Endothelial cell of umbilical vein (primary cell): ENCODE measurements around the gene CYTIP. TPM values are rescaled to one million over a fixed set of nuclear protein-coding genes. Genes with fewer than 3 reads are reported as not detected.

Experiments used
- Bru-seq: library from RNA; stranded (reverse); fragments of 400-500 nt; gene quantifications from one replicate; lab custom pipeline; 2021; lab: Mats Ljungman, UMichigan
- BruChase-seq, 2 experiments: library from RNA; stranded (reverse); fragments of 400-500 nt; gene quantifications; one replicate each; lab custom pipeline; 2021; lab: Mats Ljungman, UMichigan
- BruUV-seq: library from RNA; stranded (reverse); fragments of 400-500 nt; replicated peaks from 2 replicates; lab custom pipeline; 2021; lab: Mats Ljungman, UMichigan
- CTCF ChIA-PET: fragments of 300-600, 350-600 bp; sonication (Branson Sonifier 250); formaldehyde crosslinking; loops from one replicate; lab custom pipeline; 2021; ENCODE audit warnings: antibody characterized with exemption, inconsistent platforms; lab: Charles Lee
- POLR2A ChIA-PET: fragments of 300-600, 350-600 bp; sonication (Branson Sonifier 250); formaldehyde crosslinking; loops from one replicate; lab custom pipeline; 2021; ENCODE audit warnings: antibody characterized with exemption, inconsistent platforms; lab: Charles Lee
- DNase-seq: peaks from one replicate; pipeline ENCODE4 v3.0.0-alpha.2; 2011; ENCODE audit warnings: low read depth, low spot score
- FAIRE-seq: peaks from 2 replicates; lab custom pipeline; 2011; peaks lifted over from hg19 to GRCh38; lab: Jason Lieb, UNC
- H2AFZ ChIP-seq: 2 replicates; pipeline ENCODE4 v1.6.0; 2012; ENCODE audit warnings: low read depth, low read length, control low read depth, inconsistent platforms
- H3K27ac ChIP-seq: 2 replicates; pipeline ENCODE4 v1.5.1; 2011; ENCODE audit warnings: low read depth, mild to moderate bottlenecking, control low read depth, low read length, moderate library complexity; ENCODE audit not compliant: insufficient read depth
- H3K27me3 ChIP-seq, 2 experiments: 2 replicates each; pipeline versions ENCODE4 v1.6.0 to v1.6.1; 2011; ENCODE audit warnings: low read length in 2 of 2, mixed read lengths in 1 of 2; ENCODE audit not compliant: control insufficient read depth in 2 of 2, insufficient read depth in 2 of 2
- H3K36me3 ChIP-seq, 2 experiments: 2 replicates in 1 of 2; 3 replicates in 1 of 2; pipeline ENCODE4 v1.5.1; 2011; ENCODE audit warnings: low read length in 2 of 2, mild to moderate bottlenecking in 1 of 2, moderate library complexity in 1 of 2; ENCODE audit not compliant: control insufficient read depth in 2 of 2, insufficient read depth in 2 of 2; ENCODE audit errors: extremely low read depth in 1 of 2
- H3K4me1 ChIP-seq: 3 replicates; pipeline ENCODE4 v1.5.1; 2011; ENCODE audit warnings: mild to moderate bottlenecking, low read length; ENCODE audit not compliant: control insufficient read depth, insufficient read depth; ENCODE audit errors: extremely low read depth
- H3K4me2 ChIP-seq: 2 replicates; pipeline ENCODE4 v1.6.1; 2011; ENCODE audit warnings: low read length, control low read depth, mixed read lengths; ENCODE audit not compliant: insufficient read depth
- H3K4me3 ChIP-seq, 3 experiments: fragments of 200-600 bp in 1 of 3; sonication (generic), shearing (Covaris generic) in 1 of 3; replicated peaks in 1 of 3; 2 replicates each; pipeline ENCODE4 v1.5.1; 2011 to 2016; ENCODE audit warnings: control low read depth in 3 of 3, low read length in 3 of 3, mild to moderate bottlenecking in 2 of 3, inconsistent platforms in 1 of 3, low read depth in 1 of 3, moderate library complexity in 1 of 3; ENCODE audit not compliant: insufficient read depth in 1 of 3
- H3K79me2 ChIP-seq: 2 replicates; pipeline ENCODE4 v1.6.0; 2012; ENCODE audit warnings: low read length, inconsistent platforms; ENCODE audit not compliant: control insufficient read depth, insufficient read depth
- H3K9ac ChIP-seq: replicated peaks from 2 replicates; pipeline ENCODE3; 2011; ENCODE audit warnings: low read length, control low read depth; ENCODE audit not compliant: insufficient read depth; ENCODE audit errors: extremely low read depth
- H3K9me1 ChIP-seq: replicated peaks from 3 replicates; pipeline ENCODE4 v1.6.0; 2011; ENCODE audit warnings: mild to moderate bottlenecking, low read length; ENCODE audit not compliant: control insufficient read depth, insufficient read depth; ENCODE audit errors: extremely low read depth
- H3K9me3 ChIP-seq: replicated peaks from 2 replicates; pipeline ENCODE4 v1.5.1; 2012; ENCODE audit warnings: low read length, inconsistent platforms; ENCODE audit not compliant: control insufficient read depth, insufficient read depth
- H4K20me1 ChIP-seq: replicated peaks from 2 replicates; pipeline ENCODE3; 2011; ENCODE audit warnings: mild to moderate bottlenecking, low read length; ENCODE audit not compliant: control insufficient read depth, insufficient read depth; ENCODE audit errors: extremely low read depth
- FOS ChIP-seq: IDR thresholded peaks from 2 replicates; pipeline ENCODE4 v1.6.1; 2011; ENCODE audit warnings: mild to moderate bottlenecking, low read length, moderate library complexity, borderline replicate concordance; ENCODE audit not compliant: insufficient read depth
- GATA2 ChIP-seq: IDR thresholded peaks from 2 replicates; pipeline ENCODE4 v1.7.0; 2011; ENCODE audit warnings: low read depth, mild to moderate bottlenecking, moderate library complexity, mixed read lengths, low read length; ENCODE audit not compliant: insufficient read length, insufficient read depth
- MAX ChIP-seq: IDR thresholded peaks from 2 replicates; pipeline ENCODE4 v1.6.1; 2011; ENCODE audit not compliant: insufficient read depth, insufficient read length
- MYC ChIP-seq: IDR thresholded peaks from one replicate; pipeline ENCODE4 v1.6.1; 2011; ENCODE audit warnings: mild to moderate bottlenecking, low read depth, low read length
- POLR2A ChIP-seq: IDR thresholded peaks from 2 replicates; pipeline ENCODE4 v1.6.1; 2012; ENCODE audit warnings: low read depth, mild to moderate bottlenecking, control low read depth, low read length
- POLR2AphosphoS5 ChIP-seq: IDR thresholded peaks from 2 replicates; pipeline ENCODE4 v1.6.1; 2012; ENCODE audit warnings: low read depth, mild to moderate bottlenecking, control low read depth, low read length, moderate library complexity; ENCODE audit not compliant: insufficient read depth
- dilution Hi-C: fragments of 300-500 bp; cut with MboI; formaldehyde crosslinking; loops from one replicate; pipeline ENCODE4 v1.15.0; 2019; ENCODE audit warnings: low sequenced_read_pairs; ENCODE audit not compliant: extremely low pct_ligation_motif_present
- intact Hi-C: fragments of 100-400 bp; cut with micrococcal nuclease; formaldehyde crosslinking; loops from one replicate; pipeline ENCODE4 v1.10.0; 2022
- long read RNA-seq: library from polyadenylated mRNA; stranded (forward); transcript quantifications from one replicate; pipeline ENCODE4 v2.0.0, GENCODE V29; 2021
- polyA minus RNA-seq, 3 experiments: library from RNA; depleted of rRNA, polyadenylated mRNA; stranded (reverse); fragments of >200 nt; gene quantifications; 1 replicate in 1 of 3; 2 replicates in 2 of 3; pipeline ENCODE4 v1.2.3, GENCODE V29; 2011
- polyA plus RNA-seq, 4 experiments: library from polyadenylated mRNA; depleted of rRNA in 3 of 4; stranded (reverse) in 3 of 4; unstranded in 1 of 4; fragments of >200 nt; gene quantifications; 2 replicates each; pipeline versions ENCODE4 v1.2.1 to v1.2.3, GENCODE V29; 2011 to 2012; ENCODE audit warnings: missing spikeins in 1 of 4
- total RNA-seq: library from RNA; stranded (reverse); gene quantifications from 2 replicates; pipeline ENCODE4 v1.2.3, GENCODE V29; 2021

CYTIP gene
- total RNA-seq (not detected in 2 replicates), polyA plus RNA-seq (not detected in 2 replicates), polyA minus RNA-seq (not detected in 2 replicates), Bru-seq, nascent RNA (percentile 3 among the genes with signal in this experiment), BruChase-seq, experiment 1, labeled RNA remaining after a 6-hour chase (percentile 16 among the genes with signal in this experiment), BruChase-seq, experiment 2, labeled RNA remaining after a 2-hour chase (percentile 6 among the genes with signal in this experiment)
- 0.03 TPM in 1 of 2 replicates, not detected in the other for polyA plus RNA-seq (2011; cell fraction: cytosol; rRNA removed)
- not detected in 2 replicates for polyA plus RNA-seq (2011; cell fraction: nucleus; rRNA removed)
- polyA plus RNA-seq (2012): not detected in 2 replicates
- polyA minus RNA-seq (2011; cell fraction: cytosol; rRNA and poly(A)+ RNA removed): not detected
- polyA minus RNA-seq (2011; cell fraction: nucleus; rRNA and poly(A)+ RNA removed): not detected in 2 replicates
- long read RNA-seq: 0 reads

- intact Hi-C loops (no loop called here), dilution Hi-C loops (no loop called here)
- Histone ChIP-seq H3K9me3 (no peaks in the 10 kb centered on the region), H3K9me1 (no peaks in the 10 kb centered on the region), H3K4me2 (no peak within 1 kb of the TSS), H3K79me2 (no peaks in the 10 kb centered on the region), H3K4me1 (no peaks in the 10 kb centered on the region), H4K20me1 (no peaks in the 10 kb centered on the region), H2AFZ (no peak within 1 kb of the TSS), H3K36me3 (no peaks in the 10 kb centered on the region), H3K4me3 (no peak within 1 kb of the TSS), H3K27me3 (no peaks in the 10 kb centered on the region), H3K27ac (no peak within 1 kb of the TSS), H3K9ac (no peak within 1 kb of the TSS)
- DNase-seq (no peak), FAIRE-seq (no peak)
- ChIA-PET POLR2A (no interaction called here), CTCF (no interaction called here)
- TF ChIP-seq GATA2 (no peak), POLR2AphosphoS5 (no peak), FOS (no peak), MYC (no peak), MAX (no peak), POLR2A (no peak)
- no TSS peak for BruUV-seq
These were observed at the start of gene CYTIP for GRCh38 chr2:157443795-157444640. CYTIP (minus strand) TSS chr2:157444089; CDS start chr2:157444020, 69 bp downstream.
